DOHH2 (cell line): Measurements from ENCODE around the gene KLHL40.
A peak's percentile ranks its signal among the peaks of the same experiment; 100 is the strongest.

ENCODE experiments used
- H3F3A ChIP-seq: fragments of 200-600 bp; sonication (generic), shearing (Covaris generic); 2 replicates; pipeline ENCODE4 v1.6.0; 2016; ENCODE audit warnings: antibody characterized with exemption, mild to moderate bottlenecking; ENCODE audit not compliant: control insufficient read depth, insufficient read depth
- H3K27ac ChIP-seq: fragments of 200-600 bp; sonication (generic); 2 replicates; pipeline ENCODE4 v1.5.1; 2014; ENCODE audit warnings: low read depth, mild to moderate bottlenecking, low read length, moderate library complexity
- H3K27me3 ChIP-seq: fragments of 200-600 bp; sonication (generic); 2 replicates; pipeline ENCODE4 v1.6.1; 2014; ENCODE audit warnings: mild to moderate bottlenecking, low read length, mixed read lengths; ENCODE audit not compliant: control insufficient read depth
- H3K36me3 ChIP-seq: fragments of 200-600 bp; sonication (generic); 2 replicates; pipeline ENCODE4 v1.6.1; 2014; ENCODE audit warnings: mild to moderate bottlenecking, low read length, moderate library complexity, mixed read lengths; ENCODE audit not compliant: control insufficient read depth
- H3K4me1 ChIP-seq: fragments of 200-600 bp; sonication (generic); 2 replicates; pipeline ENCODE4 v1.6.1; 2014; ENCODE audit warnings: mild to moderate bottlenecking, low read length, mixed read lengths; ENCODE audit not compliant: control insufficient read depth
- H3K4me2 ChIP-seq: fragments of 200-600 bp; sonication (generic); 2 replicates; pipeline ENCODE4 v1.6.0; 2014; ENCODE audit warnings: mild to moderate bottlenecking, low read length, moderate library complexity
- H3K4me3 ChIP-seq: fragments of 200-600 bp; sonication (generic); 2 replicates; pipeline ENCODE4 v1.5.1; 2014; ENCODE audit warnings: mild to moderate bottlenecking, low read length, mixed read lengths
- H3K79me2 ChIP-seq: fragments of 200-600 bp; sonication (generic); 2 replicates; pipeline ENCODE4 v1.6.1; 2014; ENCODE audit warnings: mild to moderate bottlenecking, low read length, mixed read lengths; ENCODE audit not compliant: control insufficient read depth
- H3K9me2 ChIP-seq: fragments of 200-600 bp; sonication (generic); replicated peaks from 2 replicates; pipeline ENCODE4 v1.6.1; 2014; ENCODE audit warnings: mild to moderate bottlenecking, low read length, mixed read lengths; ENCODE audit not compliant: control insufficient read depth
- H3K9me3 ChIP-seq: fragments of 200-600 bp; sonication (generic); 2 replicates; pipeline ENCODE4 v1.6.1; 2014; ENCODE audit warnings: antibody characterized with exemption, low read length, mixed read lengths; ENCODE audit not compliant: control insufficient read depth, insufficient read depth
- H4K20me1 ChIP-seq: fragments of 200-600 bp; sonication (generic); 2 replicates; pipeline ENCODE4 v1.6.0; 2014; ENCODE audit warnings: low read depth, mild to moderate bottlenecking, antibody characterized with exemption, low read length, moderate library complexity; ENCODE audit not compliant: control insufficient read depth, insufficient read depth
- EZH2phosphoT487 ChIP-seq: fragments of 200-600 bp; sonication (generic); IDR thresholded peaks from 2 replicates; pipeline ENCODE4 v1.6.1; 2017; ENCODE audit warnings: borderline replicate concordance, mild to moderate bottlenecking, antibody characterized with exemption, low read length, moderate library complexity, mixed read lengths
- TF ChIP-seq, protein P1 (sequence below): fragments of 200-600 bp; sonication (generic); IDR thresholded peaks from one replicate; pipeline ENCODE4 v1.5.1; 2014; ENCODE audit warnings: antibody characterized with exemption, mild to moderate bottlenecking, low read depth, low read length; ENCODE audit not compliant: poor library complexity, severe bottlenecking

Gene KLHL40

DNA sequence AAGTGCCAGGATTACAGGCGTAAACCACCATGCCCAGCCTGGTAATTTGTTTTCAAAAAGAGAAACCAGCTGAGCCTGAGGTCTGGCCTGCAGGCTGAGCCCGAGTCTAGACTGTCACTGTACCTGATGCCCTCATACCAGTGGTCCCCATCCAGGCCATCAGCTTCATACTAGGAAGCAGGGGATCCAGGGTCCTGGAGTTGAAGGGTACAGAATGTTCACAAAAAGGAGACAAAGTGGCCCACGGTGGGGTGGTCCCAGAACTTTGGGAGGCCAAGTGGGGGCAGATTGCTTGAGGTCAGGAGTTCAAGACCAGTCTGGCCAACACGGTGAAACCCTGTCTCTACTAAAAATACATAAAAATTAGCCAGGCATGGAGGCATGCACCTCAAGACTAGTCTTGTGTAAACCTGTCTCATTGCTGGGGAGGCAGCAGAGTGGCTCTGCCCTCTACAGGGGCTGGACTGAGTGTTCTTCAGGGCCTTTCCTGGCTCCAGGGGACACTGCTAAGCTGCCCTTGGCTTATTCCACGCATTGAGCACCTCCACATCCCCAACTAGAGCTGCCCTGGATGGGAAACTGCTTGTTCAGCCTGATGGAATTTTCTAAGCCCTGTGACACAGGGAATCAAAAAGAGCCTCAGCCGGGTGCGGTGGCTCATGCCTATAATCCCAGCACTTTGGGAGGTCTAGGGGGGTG is 25.1 kb downstream of the KLHL40 start:
- Histone ChIP-seq H3K4me3 (no peak overlapping the region), H3K9me3 (no peaks in the 10 kb centered on the region), H3K4me2 (no peak overlapping the region), H3K4me1 (peaks cover 29% of the 10 kb centered on the region), H3K9me2 (no peaks in the 10 kb centered on the region), H4K20me1 (no peaks in the 10 kb centered on the region), H3K27me3 (no peaks in the 10 kb centered on the region), H3K36me3 (no peaks in the 10 kb centered on the region), H3F3A (no peaks in the 10 kb centered on the region), H3K27ac (no peak overlapping the region), H3K79me2 (no peaks in the 10 kb centered on the region)
- TF ChIP-seq EZH2phosphoT487: no peak
- TF ChIP-seq, protein P1, sequence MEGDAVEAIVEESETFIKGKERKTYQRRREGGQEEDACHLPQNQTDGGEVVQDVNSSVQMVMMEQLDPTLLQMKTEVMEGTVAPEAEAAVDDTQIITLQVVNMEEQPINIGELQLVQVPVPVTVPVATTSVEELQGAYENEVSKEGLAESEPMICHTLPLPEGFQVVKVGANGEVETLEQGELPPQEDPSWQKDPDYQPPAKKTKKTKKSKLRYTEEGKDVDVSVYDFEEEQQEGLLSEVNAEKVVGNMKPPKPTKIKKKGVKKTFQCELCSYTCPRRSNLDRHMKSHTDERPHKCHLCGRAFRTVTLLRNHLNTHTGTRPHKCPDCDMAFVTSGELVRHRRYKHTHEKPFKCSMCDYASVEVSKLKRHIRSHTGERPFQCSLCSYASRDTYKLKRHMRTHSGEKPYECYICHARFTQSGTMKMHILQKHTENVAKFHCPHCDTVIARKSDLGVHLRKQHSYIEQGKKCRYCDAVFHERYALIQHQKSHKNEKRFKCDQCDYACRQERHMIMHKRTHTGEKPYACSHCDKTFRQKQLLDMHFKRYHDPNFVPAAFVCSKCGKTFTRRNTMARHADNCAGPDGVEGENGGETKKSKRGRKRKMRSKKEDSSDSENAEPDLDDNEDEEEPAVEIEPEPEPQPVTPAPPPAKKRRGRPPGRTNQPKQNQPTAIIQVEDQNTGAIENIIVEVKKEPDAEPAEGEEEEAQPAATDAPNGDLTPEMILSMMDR: no peak

DNA sequence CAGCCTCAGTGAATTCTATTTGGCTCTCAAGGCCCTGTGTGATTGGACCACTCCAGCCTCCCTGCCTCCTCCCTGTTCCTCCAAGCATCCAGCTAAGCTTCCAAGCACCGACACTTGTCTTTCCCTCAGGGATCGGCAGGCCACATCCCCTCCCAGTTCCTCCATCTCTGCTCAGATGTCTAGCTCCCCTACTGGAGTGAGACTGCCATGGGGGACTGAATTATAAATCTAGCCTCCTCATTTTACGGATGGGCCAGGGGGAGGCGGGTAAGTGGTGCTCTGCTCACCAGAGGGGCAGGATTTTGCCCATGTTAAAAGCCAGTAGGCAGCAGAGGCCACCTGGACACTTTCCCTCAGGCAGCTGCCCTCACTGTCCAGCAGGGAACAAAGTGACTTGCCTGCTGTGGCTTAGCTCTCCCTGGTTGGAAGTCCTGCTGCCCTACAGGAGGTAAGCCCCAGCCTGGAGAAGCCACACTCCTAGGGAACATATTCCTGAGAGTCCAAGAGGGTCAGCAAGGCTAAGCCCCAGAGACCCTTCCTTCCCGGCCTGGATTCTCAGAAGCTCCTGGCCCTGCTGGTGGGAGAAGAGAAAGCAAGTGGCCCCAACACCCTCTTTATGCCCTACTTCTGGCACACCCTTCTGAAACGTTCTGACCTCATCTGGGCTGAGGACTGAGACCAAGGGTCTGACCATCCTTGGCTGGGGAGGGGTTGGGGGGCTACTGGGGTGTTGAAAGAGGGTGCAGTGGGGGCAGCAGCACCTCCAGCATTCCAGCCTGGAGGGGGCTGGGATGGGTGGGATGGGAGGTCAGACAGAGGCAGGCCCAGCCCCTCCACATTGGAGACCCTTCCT is 26.4 kb downstream of the KLHL40 start:
- Histone ChIP-seq H3K4me3 (no peak overlapping the region), H3K9me2 (no peaks in the 10 kb centered on the region), H3K79me2 (no peaks in the 10 kb centered on the region), H4K20me1 (no peaks in the 10 kb centered on the region), H3K9me3 (no peaks in the 10 kb centered on the region), H3K36me3 (no peaks in the 10 kb centered on the region), H3F3A (no peaks in the 10 kb centered on the region), H3K4me2 (no peak overlapping the region), H3K27ac (no peak overlapping the region), H3K27me3 (no peaks in the 10 kb centered on the region), H3K4me1 (peaks cover 34% of the 10 kb centered on the region)
- TF ChIP-seq EZH2phosphoT487: no peak
- TF ChIP-seq, protein P1: no peak

DNA sequence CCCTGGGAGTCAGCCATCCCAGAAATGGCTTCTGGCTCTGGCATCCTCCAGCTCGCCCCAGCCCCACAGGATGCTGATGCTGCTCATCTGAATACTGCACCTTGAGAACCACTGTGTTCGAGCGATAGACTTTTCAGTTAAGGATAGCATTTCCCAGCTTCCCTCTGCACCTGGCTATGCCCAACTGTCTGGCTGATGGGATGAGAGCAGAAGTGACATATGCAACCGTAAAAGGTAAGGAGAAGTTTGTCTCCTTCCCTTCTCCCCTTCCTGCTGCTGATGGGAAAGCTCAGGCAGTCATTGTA is 27.0 kb downstream of the KLHL40 start:
- peaks cover 34% of the 10 kb centered on the region for H3K4me1 ChIP-seq
- no peaks in the 10 kb centered on the region for H3F3A ChIP-seq
- H3K27me3 ChIP-seq: no peaks in the 10 kb centered on the region
- no peak overlapping the region for H3K27ac ChIP-seq
- peak overlapping the region; percentile 49; the same call in 1 of the 2 replicates for H3K4me3 ChIP-seq
- H3K4me2 ChIP-seq: peak overlapping the region; percentile 65; the same call in 1 of the 2 replicates
- no peak for TF ChIP-seq EZH2phosphoT487
- TF ChIP-seq, protein P1: no peak
- no peaks in the 10 kb centered on the region for H3K79me2 ChIP-seq
- H4K20me1 ChIP-seq: no peaks in the 10 kb centered on the region
- H3K9me3 ChIP-seq: no peaks in the 10 kb centered on the region
- H3K9me2 ChIP-seq: no peaks in the 10 kb centered on the region
- H3K36me3 ChIP-seq: no peaks in the 10 kb centered on the region
